ENCODE results near the gene PLEKHA6.

DNA sequence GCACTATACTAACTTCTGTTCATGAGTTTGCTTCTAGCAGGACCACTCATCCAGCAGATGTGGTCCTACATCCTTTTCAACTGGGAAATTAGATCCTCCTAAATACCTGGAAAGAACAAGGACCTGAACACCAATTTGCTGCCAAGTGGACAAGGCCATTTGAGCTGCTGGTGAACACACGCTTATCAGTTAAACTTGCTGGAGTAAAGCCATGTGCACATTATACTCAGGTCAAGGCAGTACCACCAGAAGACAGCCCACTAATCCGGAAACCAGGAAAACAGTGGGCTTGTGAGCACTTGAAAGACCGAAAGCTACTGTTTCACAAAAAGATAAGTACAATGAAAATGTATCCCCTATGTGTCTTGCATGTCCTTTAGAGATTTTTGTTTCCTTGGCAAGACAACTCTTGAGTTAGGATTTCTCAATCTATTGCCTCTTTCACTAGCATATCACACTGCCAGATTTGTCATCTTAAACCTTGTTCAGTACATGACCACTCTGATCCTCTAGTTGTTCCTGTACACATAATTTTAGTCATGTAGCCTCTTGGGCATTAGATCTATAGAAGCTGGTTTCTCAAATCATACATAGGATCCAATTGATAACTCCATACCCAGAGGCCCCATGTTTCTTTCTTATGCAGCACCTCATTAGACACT lies 189.1 kb downstream of the PLEKHA6 start:
- TF ChIP-seq CTCF (IDR thresholded peaks at IDR 0.05 in 4 of 5, conservative IDR thresholded peaks at IDR 0.05 in 1 of 5) (no peak), POLR2A (IDR thresholded peaks at IDR 0.05) (no peak)
